ENCODE results near the gene BTBD8. TPM values are rescaled to one million over a fixed set of nuclear protein-coding genes. Genes with fewer than 3 reads are reported as not detected.

The BTBD8 gene
- polyA plus RNA-seq, 1 of the 3 experiments (the other 2 are of a cell fraction) = 0.62 TPM

GRCh38 chr1:92210701-92211100, 130.6 kb downstream of the BTBD8 start:
- POLR2A ChIA-PET = no interaction called here
- H3F3A ChIP-seq (replicated peaks; ENCODE audit: insufficient read depth) = no peaks in the 10 kb centered on the region
- H3K4me1 ChIP-seq (ENCODE audit: control insufficient read depth in 1 of 2, insufficient read depth in 2 of 2, low read depth in 1 of 2, low read length in 1 of 2) = no peaks in the 10 kb centered on the region
- no peaks in the 10 kb centered on the region for H3K27me3 ChIP-seq (ENCODE audit: insufficient read depth)
- H3K9me2 ChIP-seq = no peaks in the 10 kb centered on the region
- no peaks in the 10 kb centered on the region for H4K20me1 ChIP-seq (ENCODE audit: insufficient read depth)
- no peaks in the 10 kb centered on the region for H3K36me3 ChIP-seq (replicated peaks in 1 of 2; ENCODE audit: control insufficient read depth in 1 of 2, insufficient read depth in 2 of 2, low read length in 1 of 2)
- no peak overlapping the region for H3K4me3 ChIP-seq (ENCODE audit: low read depth in 2 of 2, low read length in 1 of 2)
- TF ChIP-seq ZBTB33 (IDR thresholded peaks at IDR 0.05; ENCODE audit: borderline replicate concordance, low read depth) (no peak), RXRA (IDR thresholded peaks at IDR 0.05; ENCODE audit: borderline replicate concordance, low read depth) (no peak), MXI1 (IDR thresholded peaks at IDR 0.05; ENCODE audit: low read depth, low read length) (no peak), CHD2 (IDR thresholded peaks at IDR 0.05; ENCODE audit: low read length, partially characterized antibody) (no peak), GATA2 (CRISPR knock-in tag; IDR thresholded peaks at IDR 0.05) (no peak), NRF1 (IDR thresholded peaks at IDR 0.05; ENCODE audit: low read depth, low read length) (no peak), ELF1 (IDR thresholded peaks at IDR 0.05) (no peak), FOXM1 (IDR thresholded peaks at IDR 0.05; ENCODE audit: low read depth) (no peak), YY1 (IDR thresholded peaks at IDR 0.05; ENCODE audit: low read depth) (no peak), SMC3 (IDR thresholded peaks at IDR 0.05; ENCODE audit: low read depth, low read length) (no peak), MEF2A (IDR thresholded peaks at IDR 0.05; ENCODE audit: borderline replicate concordance, low read depth) (no peak), USF1 (IDR thresholded peaks at IDR 0.05; ENCODE audit: borderline replicate concordance, low read depth) (no peak), RAD21 (IDR thresholded peaks at IDR 0.05; ENCODE audit: low read length) (no peak), CTCF (IDR thresholded peaks at IDR 0.05) (no peak)
- CTCF ChIA-PET = no interaction called here
- no peaks in the 10 kb centered on the region for H3K9me3 ChIP-seq
- H3K9ac ChIP-seq = no peak overlapping the region
- no peak overlapping the region for H3K27ac ChIP-seq (ENCODE audit: low read depth in 2 of 2, low read length in 1 of 2)
- H3K79me2 ChIP-seq (ENCODE audit: insufficient read depth) = no peaks in the 10 kb centered on the region
- no peak for DNase-seq
- 0% methylated on average over 2 of the region's 2 CpGs for WGBS (ENCODE audit: low lambda C conversion rate)
- no peak overlapping the region for H2AFZ ChIP-seq (ENCODE audit: low read depth)
- no peak overlapping the region for H3K4me2 ChIP-seq

- TF ChIP-seq FOXJ3 (CRISPR knock-in tag; IDR thresholded peaks at IDR 0.05) (no peak), EP300 (IDR thresholded peaks at IDR 0.05; ENCODE audit: borderline replicate concordance in 1 of 2, low read depth in 1 of 2, low read length in 1 of 2) (no peak), RCOR1 (IDR thresholded peaks at IDR 0.05; ENCODE audit: low read length) (no peak), CTCF (IDR thresholded peaks at IDR 0.05) (no peak), RXRA (IDR thresholded peaks at IDR 0.05; ENCODE audit: borderline replicate concordance, low read depth) (no peak), USF2 (IDR thresholded peaks at IDR 0.05; ENCODE audit: borderline replicate concordance, low read depth, low read length) (no peak), PBX3 (IDR thresholded peaks at IDR 0.05) (0 out of 2 replicates have a peak, but pooled peaks have one; percentile 15), RAD21 (IDR thresholded peaks at IDR 0.05; ENCODE audit: low read length) (no peak), YY1 (IDR thresholded peaks at IDR 0.05; ENCODE audit: low read depth) (no peak)
- Histone ChIP-seq H3K9ac (no peak overlapping the region), H3K4me3 (ENCODE audit: low read depth in 2 of 2, low read length in 1 of 2) (no peak overlapping the region), H3K9me2 (no peaks in the 10 kb centered on the region), H3K36me3 (replicated peaks in 1 of 2; ENCODE audit: control insufficient read depth in 1 of 2, insufficient read depth in 2 of 2, low read length in 1 of 2) (no peaks in the 10 kb centered on the region), H3K27me3 (ENCODE audit: insufficient read depth) (no peaks in the 10 kb centered on the region), H3K9me3 (no peaks in the 10 kb centered on the region), H3K27ac (ENCODE audit: low read depth in 2 of 2, low read length in 1 of 2) (no peak overlapping the region), H3K79me2 (ENCODE audit: insufficient read depth) (no peaks in the 10 kb centered on the region), H2AFZ (ENCODE audit: low read depth) (no peak overlapping the region), H3F3A (replicated peaks; ENCODE audit: insufficient read depth) (no peaks in the 10 kb centered on the region), H4K20me1 (ENCODE audit: insufficient read depth) (no peaks in the 10 kb centered on the region), H3K4me2 (no peak overlapping the region), H3K4me1 (ENCODE audit: control insufficient read depth in 1 of 2, insufficient read depth in 2 of 2, low read depth in 1 of 2, low read length in 1 of 2) (no peaks in the 10 kb centered on the region)
- 87% methylated on average over 2 of the region's 2 CpGs for WGBS (ENCODE audit: low lambda C conversion rate)
- CTCF ChIA-PET = no interaction called here
- DNase-seq = no peak
- POLR2A ChIA-PET = no interaction called here
Measured at GRCh38 chr1:92211166-92211565, 131.0 kb downstream of the BTBD8 start.

Measured in SK-N-SH (cell line).